T-helper 2 cell treated with Interferon-gamma antibody and Interleukin-4, amounts not matched to agents 100 ng/mL and 5 ng/mL, for 36 hours (primary cell): ENCODE measurements around the gene AQP12B. TPM values are rescaled to one million over a fixed set of nuclear protein-coding genes. Genes with fewer than 3 reads are reported as not detected.
"Not testable (repeated sequence)": the region's sequence is repeated elsewhere in the genome, so short reads cannot be mapped to it uniquely, and the experiment has no call there.

Experiments used
- intact Hi-C: fragments of 100-400 bp; cut with micrococcal nuclease; formaldehyde crosslinking; loops from one replicate; pipeline ENCODE4 v1.15.1; 2023
- total RNA-seq: library from RNA; stranded (reverse); gene quantifications from 2 replicates; pipeline ENCODE4 v1.2.3, GENCODE V29; 2022

Gene AQP12B, protein sequence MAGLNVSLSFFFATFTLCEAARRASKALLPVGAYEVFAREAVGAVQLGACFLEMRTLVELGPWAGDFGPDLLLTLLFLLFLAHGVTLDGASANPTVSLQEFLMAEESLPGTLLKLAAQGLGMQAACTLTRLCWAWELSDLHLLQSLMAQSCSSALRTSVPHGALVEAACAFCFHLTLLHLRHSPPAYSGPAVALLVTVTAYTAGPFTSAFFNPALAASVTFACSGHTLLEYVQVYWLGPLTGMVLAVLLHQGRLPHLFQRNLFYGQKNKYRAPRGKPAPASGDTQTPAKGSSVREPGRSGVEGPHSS
- total RNA-seq = not detected in 2 replicates

GRCh38 chr2:240682431-240683224 is at the start of gene AQP12B:
AQP12B (minus strand) TSS chr2:240682885; CDS start chr2:240682837, 48 bp downstream.
- intact Hi-C loops = not testable (repeated sequence)

GRCh38 chr2:240732184-240732583 is 49.5 kb upstream of the AQP12B start:
- intact Hi-C loops = no loop called here

DNA sequence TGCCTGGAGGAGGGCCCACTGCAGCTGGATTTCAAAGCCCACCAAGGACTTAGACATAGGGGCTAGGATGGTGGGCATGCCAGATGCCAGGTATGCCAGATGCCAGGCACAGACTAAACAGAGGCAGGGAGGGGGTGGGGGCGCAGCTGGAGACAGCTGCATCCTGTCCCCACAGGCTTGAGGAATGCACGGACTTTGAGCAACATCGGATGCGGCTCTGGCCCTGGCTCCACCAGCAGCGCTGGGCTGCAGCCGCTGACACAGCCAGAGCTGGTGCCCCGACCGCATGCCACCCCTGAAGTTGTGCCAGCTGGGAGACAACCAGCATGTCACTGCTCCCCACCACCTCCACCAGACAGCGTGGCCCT is 48.5 kb upstream of the AQP12B start:
- intact Hi-C loops = no loop called here

GRCh38 chr2:240730501-240731177 is 48.0 kb upstream of the AQP12B start:
- intact Hi-C loops = no loop called here

DNA sequence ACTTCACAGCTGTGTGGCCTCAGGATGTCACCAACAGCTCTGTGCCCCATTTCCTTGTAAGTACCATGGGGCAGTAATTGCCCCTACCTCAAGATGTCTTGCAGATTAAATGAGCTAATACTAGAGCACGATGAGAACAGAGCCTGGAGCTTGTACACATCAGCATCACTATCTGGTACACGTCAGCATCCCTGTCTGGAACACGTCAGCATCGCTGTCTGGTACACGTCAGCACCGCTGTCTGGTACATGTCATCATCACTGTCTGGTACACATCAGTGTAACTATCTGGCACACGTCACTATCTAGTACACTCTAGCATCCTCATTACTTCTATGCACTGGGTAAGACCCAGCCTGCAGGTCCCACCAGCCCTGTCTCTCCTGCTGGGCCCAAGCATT is 46.1 kb upstream of the AQP12B start:
- intact Hi-C loops = no loop called here

DNA sequence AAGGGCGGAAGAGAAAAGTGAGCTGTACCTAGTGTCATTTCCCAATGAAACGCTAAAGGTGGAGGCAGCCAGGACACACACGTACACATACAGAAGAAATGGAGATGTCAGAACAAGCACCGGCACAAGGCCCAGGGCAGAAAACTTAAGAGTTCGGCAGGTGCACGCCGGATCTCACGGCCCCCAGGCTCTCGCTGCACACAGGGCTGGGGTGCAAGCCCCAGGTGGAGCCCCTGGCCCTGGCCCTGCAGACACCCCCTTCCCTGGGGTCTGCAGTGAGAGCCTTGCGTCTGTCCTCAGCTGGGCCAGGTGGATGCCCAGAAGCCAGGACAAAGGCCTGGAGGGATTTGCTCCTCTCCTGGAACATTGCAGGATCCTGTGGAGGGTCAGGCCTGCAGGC is 45.7 kb upstream of the AQP12B start:
- intact Hi-C loops = no loop called here

DNA sequence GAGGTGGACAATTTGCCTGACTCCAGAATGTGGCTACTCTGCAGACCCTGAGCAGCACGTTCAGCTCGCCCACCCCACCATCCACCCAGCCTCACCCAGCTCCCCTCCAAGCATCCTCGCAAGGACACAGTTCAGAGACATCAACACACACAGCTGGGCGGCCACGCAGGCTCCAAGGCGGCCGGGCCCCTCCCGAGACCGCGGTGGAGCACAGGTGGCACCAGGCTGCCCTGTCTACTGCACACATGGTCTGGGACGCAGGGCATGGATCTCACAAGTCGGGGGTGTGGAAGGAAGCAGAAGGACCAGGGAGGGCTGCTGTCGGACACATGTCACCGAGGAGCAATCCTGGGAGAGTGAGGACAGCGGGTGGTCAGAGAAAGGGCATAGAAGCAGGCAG is 45.2 kb upstream of the AQP12B start:
- intact Hi-C loops = no loop called here

GRCh38 chr2:240727439-240727838 is 44.8 kb upstream of the AQP12B start:
- intact Hi-C loops = no loop called here

GRCh38 chr2:240726876-240727275 is 44.2 kb upstream of the AQP12B start:
- intact Hi-C loops = no loop called here

DNA sequence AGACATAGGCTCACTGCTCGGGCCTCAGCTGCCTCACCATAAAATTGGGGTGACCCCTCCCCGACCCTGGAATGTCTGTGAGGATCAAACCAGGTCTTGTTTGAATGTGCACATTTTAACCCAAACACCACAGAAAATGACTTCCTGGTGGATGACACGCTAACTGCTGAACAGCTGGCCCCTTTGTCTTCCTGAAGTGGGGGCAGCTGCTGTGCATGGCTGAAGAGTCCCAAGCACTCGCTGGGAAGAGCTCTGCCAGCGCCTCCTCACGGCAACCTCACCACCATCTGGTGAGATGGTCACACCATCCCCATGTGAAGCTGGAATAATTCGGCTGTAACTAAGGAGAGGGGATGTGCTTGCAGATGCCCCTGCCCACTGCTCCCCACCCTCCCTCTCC is 43.0 kb upstream of the AQP12B start:
- intact Hi-C loops = no loop called here

DNA sequence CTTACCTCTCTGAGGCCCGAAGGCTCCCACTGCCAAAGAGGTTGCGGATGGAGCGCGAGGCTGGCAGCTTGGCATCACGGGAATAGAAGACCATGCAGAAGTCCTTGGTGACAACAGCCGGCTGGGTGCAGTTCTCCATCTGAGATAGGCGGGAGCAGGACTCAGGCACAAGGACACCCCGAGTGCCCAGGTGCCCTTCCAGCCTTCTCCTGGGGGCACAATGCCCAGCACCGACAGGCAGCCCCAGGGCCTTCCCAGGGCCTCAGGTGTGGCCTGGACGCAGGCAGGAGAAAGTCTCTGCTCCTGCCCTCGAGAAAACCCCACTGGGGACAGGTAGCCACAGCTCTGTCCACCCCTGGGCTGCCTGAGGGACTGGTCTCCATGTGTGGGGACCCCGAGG is 42.6 kb upstream of the AQP12B start:
- intact Hi-C loops = no loop called here

DNA sequence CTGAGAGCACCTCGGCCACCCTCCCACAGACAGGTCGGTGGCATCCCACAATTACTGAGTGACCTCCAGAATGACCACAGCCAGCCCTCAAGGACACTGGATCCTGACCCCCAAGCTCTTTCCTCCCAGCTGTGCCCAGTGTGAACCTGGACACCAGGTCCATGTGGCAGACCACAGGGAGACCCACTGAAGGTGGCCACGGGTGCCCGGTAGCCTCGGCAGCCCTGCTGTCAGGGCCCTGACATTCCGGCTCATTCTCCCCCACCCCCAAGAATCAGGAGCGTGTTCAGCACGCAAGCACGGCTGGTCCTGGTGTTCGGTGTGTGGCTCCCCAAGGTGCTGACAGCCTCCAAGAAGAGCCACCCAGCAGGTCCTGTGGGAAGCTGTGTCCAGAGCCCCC is 41.7 kb upstream of the AQP12B start:
- intact Hi-C loops = no loop called here

DNA sequence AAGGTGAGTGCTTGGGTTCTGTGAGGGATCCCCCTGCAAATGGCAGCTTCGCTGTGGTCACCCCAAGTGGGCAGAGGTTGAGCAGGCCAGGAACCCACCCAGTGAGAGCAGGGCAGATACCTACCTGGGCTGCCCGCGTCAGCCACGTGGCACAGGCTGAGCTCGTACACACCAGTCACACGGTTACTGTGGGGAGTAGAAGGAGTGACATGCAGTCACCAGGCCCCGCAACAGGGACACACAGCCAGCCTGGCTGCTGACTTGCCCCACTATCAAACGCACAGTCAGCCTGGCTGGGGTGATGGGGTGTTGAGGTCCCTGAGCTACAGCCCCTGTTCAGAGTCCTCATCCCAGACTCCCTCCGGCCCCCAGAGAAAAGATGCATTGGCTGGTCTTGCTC is 41.2 kb upstream of the AQP12B start:
- intact Hi-C loops = no loop called here

- intact Hi-C loops = no loop called here
Measured at GRCh38 chr2:240722796-240723735, 40.4 kb upstream of the AQP12B start.

- intact Hi-C loops = no loop called here
Measured at GRCh38 chr2:240722376-240722775, 39.7 kb upstream of the AQP12B start.

DNA sequence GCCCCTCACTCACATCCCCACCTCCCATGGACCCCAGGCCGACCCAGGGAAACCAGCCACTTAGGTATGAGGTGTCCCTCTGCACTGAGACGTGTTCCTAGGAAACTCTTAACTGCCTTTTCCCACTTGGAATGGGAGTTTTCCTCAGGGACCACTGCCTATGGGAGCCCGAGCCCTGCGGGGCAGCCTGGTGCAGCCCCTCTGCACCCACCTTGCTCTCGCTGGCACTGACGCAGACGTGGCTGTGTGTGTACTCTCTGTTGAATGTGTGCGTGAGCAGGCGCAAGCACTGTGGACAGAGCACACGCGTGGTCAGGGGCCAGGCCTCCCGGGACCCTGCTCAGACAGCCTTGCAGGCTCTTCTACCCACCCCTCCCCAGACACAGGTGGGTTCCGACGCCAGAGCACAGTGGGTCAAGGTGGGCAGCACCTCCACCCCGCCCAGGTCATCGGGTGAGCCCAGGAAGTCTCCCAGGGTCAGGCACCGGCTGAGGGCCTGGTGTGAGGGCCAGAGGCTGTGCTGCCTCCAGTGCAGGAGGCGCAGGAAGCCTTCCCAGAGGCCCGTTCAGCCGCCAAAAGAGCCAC is 39.0 kb upstream of the AQP12B start:
- intact Hi-C loops = no loop called here

DNA sequence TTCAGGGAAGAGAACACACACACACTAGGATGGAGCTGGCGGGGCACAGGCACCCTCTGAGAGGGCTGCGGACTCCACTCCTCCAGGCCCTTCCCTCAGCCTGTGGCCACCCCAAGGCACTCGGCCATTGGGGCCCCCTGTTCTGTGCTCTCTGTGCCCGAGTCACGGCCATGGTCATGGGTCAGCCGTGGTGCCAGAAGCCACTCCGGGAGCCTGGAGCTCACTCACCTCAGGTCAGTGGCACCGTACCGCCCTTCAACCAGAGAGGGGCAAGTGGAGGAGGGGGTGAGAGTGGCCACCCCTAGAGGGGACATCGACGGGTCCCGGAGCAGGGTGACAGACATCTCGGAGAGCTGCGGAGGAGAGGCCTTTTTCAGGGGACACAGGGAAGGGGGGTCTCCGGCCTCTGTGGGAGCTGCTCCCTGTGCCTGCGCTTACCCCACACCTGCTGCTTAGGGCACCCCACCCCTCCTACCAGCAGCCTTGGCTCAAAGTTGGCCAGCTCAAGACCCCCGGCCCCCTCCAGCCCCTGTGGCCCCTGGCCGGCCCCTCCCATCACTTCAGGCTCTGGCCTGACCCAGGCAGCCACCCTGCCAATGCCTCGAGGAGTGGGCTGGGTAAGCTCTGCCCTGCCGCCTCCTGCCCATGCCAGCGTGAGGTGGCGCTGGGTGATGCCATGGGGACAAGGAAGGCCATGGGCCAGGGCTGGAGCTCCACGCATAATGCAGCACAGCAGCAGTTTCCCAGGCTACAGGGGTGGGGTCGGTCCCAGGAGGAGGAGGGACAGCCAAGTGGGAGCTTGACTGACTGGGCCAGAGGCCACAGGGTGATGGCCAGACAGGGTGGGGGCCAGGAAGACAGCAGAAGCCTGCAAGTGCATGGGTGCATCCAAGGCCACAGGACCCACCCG is 38.3 kb upstream of the AQP12B start:
- intact Hi-C loops = no loop called here

GRCh38 chr2:240719676-240720545 is 37.2 kb upstream of the AQP12B start:
- intact Hi-C loops = no loop called here
